PC-3 (cell line): ENCODE measurements around the gene CCNY.

Experiments
- CTCF ChIP-seq: fragments of 300-600 bp; sonication (generic); conservative IDR thresholded peaks from 2 replicates; pipeline ENCODE4 v1.5.1; 2017; ENCODE audit warnings: antibody characterized with exemption, low read depth, mild to moderate bottlenecking, low read length
- EZH2 ChIP-seq: fragments of 300-600 bp; sonication (generic); IDR thresholded peaks from one replicate; pipeline ENCODE4 v1.6.1; 2017; ENCODE audit warnings: antibody characterized with exemption, mild to moderate bottlenecking, low read length; ENCODE audit not compliant: unreplicated experiment
- EZH2phosphoT487 ChIP-seq: fragments of 300-600 bp; sonication (generic); IDR thresholded peaks from 2 replicates; pipeline ENCODE4 v1.6.1; 2018; ENCODE audit warnings: mild to moderate bottlenecking, antibody characterized with exemption, low read length, borderline replicate concordance

DNA sequence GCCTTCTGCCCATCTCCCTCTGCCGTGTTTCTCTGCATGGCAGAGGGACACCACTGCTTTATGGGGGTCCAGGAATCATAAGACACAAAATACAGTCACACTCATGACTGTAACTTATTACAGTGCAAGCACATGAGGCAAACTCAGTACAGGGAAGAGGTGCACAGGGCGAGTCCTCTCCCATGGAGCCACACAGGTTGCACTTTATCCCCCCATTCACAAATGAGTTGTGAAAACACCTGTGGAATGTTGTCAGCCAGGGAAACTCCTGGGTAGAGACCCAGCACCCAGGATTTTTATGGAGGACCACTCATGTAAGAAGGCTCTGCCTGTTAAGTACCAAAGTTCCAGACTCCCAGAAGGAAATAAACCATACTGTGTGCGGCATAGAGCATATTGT, 161.6 kb downstream of the CCNY start:
- TF ChIP-seq CTCF: no peak
- no peak for TF ChIP-seq EZH2
- no peak for TF ChIP-seq EZH2phosphoT487
